ENCODE data around the gene HOOK1.

GRCh38 chr1:59814180-59814900 is 409 bp upstream of the HOOK1 start:
- TF ChIP-seq ZNF274 (IDR thresholded peaks at IDR 0.05; ENCODE audit: low read depth, low read length) (no peak), SUZ12 (IDR thresholded peaks at IDR 0.05; ENCODE audit: extremely low read depth, insufficient read depth, insufficient read length) (no peak)
